IMR-90 (cell line): ENCODE data around the gene TRPC4. TPM values are rescaled to one million over a fixed set of nuclear protein-coding genes. Genes with fewer than 3 reads are reported as not detected.

Experiments
- ATAC-seq: fragments of 200-7000 bp; cut with Tn5 transposase; 2 replicates; pipeline ENCODE4 v1.9.1; 2020; ENCODE audit warnings: low read depth, mild to moderate bottlenecking, moderate library complexity
- BruUV-seq: library from RNA; stranded (reverse); fragments of 400-500 nt; replicated peaks from 2 replicates; lab custom pipeline; 2021; lab: Mats Ljungman, UMichigan
- CTCF ChIA-PET: fragments of 300-600 bp; formaldehyde crosslinking; extraction: SDS; loops from one replicate; lab custom pipeline; 2021; ENCODE audit warnings: antibody characterized with exemption; lab: Yijun Ruan, JAX
- POLR2A ChIA-PET: fragments of 300-600 bp; sonication (Branson Sonifier 250); formaldehyde crosslinking; loops from one replicate; lab custom pipeline; 2022; ENCODE audit warnings: antibody characterized with exemption; ENCODE audit not compliant: unreplicated experiment; lab: Charles Lee
- DNase-seq: peaks from one replicate; pipeline ENCODE4 v3.0.0; 2013
- H2AFZ ChIP-seq: replicated peaks from 2 replicates; pipeline ENCODE3; 2013; ENCODE audit warnings: low read length, mild to moderate bottlenecking; ENCODE audit not compliant: poor library complexity
- H2AK5ac ChIP-seq: 2 replicates; pipeline ENCODE4 v1.6.1; 2013; ENCODE audit warnings: low read depth, low read length, inconsistent platforms
- H2AK9ac ChIP-seq: replicated peaks from 2 replicates; pipeline ENCODE3; 2013; ENCODE audit warnings: mild to moderate bottlenecking, low read depth, low read length, moderate library complexity; ENCODE audit not compliant: poor library complexity
- H2BK120ac ChIP-seq: 2 replicates; pipeline ENCODE4 v1.6.1; 2013; ENCODE audit warnings: low read depth, low read length, inconsistent platforms
- H2BK15ac ChIP-seq: 3 replicates; pipeline ENCODE4 v1.6.1; 2013; ENCODE audit warnings: low read depth, low read length, inconsistent platforms
- H2BK20ac ChIP-seq: 2 replicates; pipeline ENCODE4 v1.6.1; 2013; ENCODE audit warnings: low read depth, mild to moderate bottlenecking, inconsistent platforms, low read length, moderate library complexity
- H2BK5ac ChIP-seq: 2 replicates; pipeline ENCODE4 v1.6.1; 2013; ENCODE audit warnings: mild to moderate bottlenecking, low read depth, low read length, inconsistent platforms; ENCODE audit not compliant: poor library complexity, severe bottlenecking
- H3K14ac ChIP-seq: replicated peaks from 2 replicates; pipeline ENCODE4 v1.6.1; 2013; ENCODE audit warnings: low read depth, low read length, inconsistent platforms
- H3K18ac ChIP-seq: 2 replicates; pipeline ENCODE4 v1.6.1; 2013; ENCODE audit warnings: low read depth, low read length, control low read depth
- H3K23ac ChIP-seq: 2 replicates; pipeline ENCODE4 v1.6.1; 2013; ENCODE audit warnings: low read depth, low read length, inconsistent platforms
- H3K27ac ChIP-seq: 2 replicates; pipeline ENCODE4 v1.5.1; 2013; ENCODE audit warnings: mild to moderate bottlenecking, control low read depth, low read length; ENCODE audit not compliant: insufficient read depth
- H3K27me3 ChIP-seq: 2 replicates; pipeline ENCODE4 v1.6.1; 2013; ENCODE audit warnings: low read length; ENCODE audit not compliant: control insufficient read depth, insufficient read depth
- H3K36me3 ChIP-seq: 2 replicates; pipeline ENCODE4 v1.6.1; 2013; ENCODE audit warnings: low read length, mixed read lengths; ENCODE audit not compliant: control insufficient read depth, insufficient read depth
- H3K4ac ChIP-seq: 2 replicates; pipeline ENCODE4 v1.6.1; 2013; ENCODE audit warnings: low read depth, low read length, inconsistent platforms
- H3K4me1 ChIP-seq: 2 replicates; pipeline ENCODE4 v1.6.1; 2013; ENCODE audit warnings: low read length, mixed read lengths; ENCODE audit not compliant: control insufficient read depth, insufficient read depth
- H3K4me2 ChIP-seq: 2 replicates; pipeline ENCODE4 v1.6.1; 2013; ENCODE audit warnings: low read depth, mild to moderate bottlenecking, control low read depth, low read length, moderate library complexity
- H3K4me3 ChIP-seq: 2 replicates; pipeline ENCODE4 v1.5.1; 2013; ENCODE audit warnings: low read depth, mild to moderate bottlenecking, control low read depth, low read length, moderate library complexity; ENCODE audit not compliant: insufficient read depth
- H3K56ac ChIP-seq: 2 replicates; pipeline ENCODE4 v1.6.1; 2013; ENCODE audit warnings: low read length, inconsistent platforms; ENCODE audit not compliant: insufficient read depth; ENCODE audit errors: extremely low read depth
- H3K79me1 ChIP-seq, 2 experiments: 2 replicates each; pipeline ENCODE4 v1.6.1; 2013; ENCODE audit warnings: low read length in 2 of 2, inconsistent platforms in 1 of 2, low read depth in 1 of 2
- H3K9ac ChIP-seq: 2 replicates; pipeline ENCODE4 v1.6.1; 2013; ENCODE audit warnings: low read depth, low read length, control low read depth
- H3K9me1 ChIP-seq: 2 replicates; pipeline ENCODE4 v1.6.1; 2013; ENCODE audit warnings: low read length, inconsistent platforms; ENCODE audit not compliant: insufficient read depth
- H3K9me3 ChIP-seq: 2 replicates; pipeline ENCODE4 v1.6.1; 2013; ENCODE audit warnings: low read length; ENCODE audit not compliant: control insufficient read depth, insufficient read depth
- H4K20me1 ChIP-seq: 2 replicates; pipeline ENCODE4 v1.6.1; 2013; ENCODE audit warnings: low read length, inconsistent platforms; ENCODE audit not compliant: insufficient read depth
- H4K5ac ChIP-seq: 2 replicates; pipeline ENCODE4 v1.6.1; 2013; ENCODE audit warnings: mild to moderate bottlenecking, low read depth, low read length, control low read depth
- H4K8ac ChIP-seq, 2 experiments: 2 replicates each; pipeline ENCODE4 v1.6.1; 2013; ENCODE audit warnings: low read depth in 2 of 2, low read length in 2 of 2, control low read depth in 1 of 2, inconsistent platforms in 1 of 2
- H4K91ac ChIP-seq: 2 replicates; pipeline ENCODE4 v1.6.1; 2013; ENCODE audit warnings: low read depth, low read length, inconsistent platforms; ENCODE audit not compliant: insufficient read depth
- BHLHE40 ChIP-seq: fragments of 150-350 bp; IDR thresholded peaks from 2 replicates; pipeline ENCODE4 v1.6.1; 2016; ENCODE audit warnings: mild to moderate bottlenecking, low read depth, low read length
- CEBPB ChIP-seq: IDR thresholded peaks from 2 replicates; pipeline ENCODE4 v1.6.1; 2012; ENCODE audit warnings: low read depth, low read length, improper control_type of control experiment
- CHD1 ChIP-seq: IDR thresholded peaks from 2 replicates; pipeline ENCODE4 v1.6.1; 2012; ENCODE audit warnings: low read depth, low read length, improper control_type of control experiment
- CTCF ChIP-seq: conservative IDR thresholded peaks from 2 replicates; pipeline ENCODE4 v1.5.1; 2012; ENCODE audit warnings: mild to moderate bottlenecking, low read depth, low read length, improper control_type of control experiment
- ELK1 ChIP-seq: fragments of 150-350 bp; IDR thresholded peaks from 2 replicates; pipeline ENCODE4 v1.6.1; 2016; ENCODE audit warnings: low read depth, mild to moderate bottlenecking, low read length, moderate library complexity, borderline replicate concordance
- FOS ChIP-seq: fragments of 150-350 bp; IDR thresholded peaks from 2 replicates; pipeline ENCODE4 v1.6.1; 2016; ENCODE audit warnings: low read depth, low read length
- MAFK ChIP-seq: IDR thresholded peaks from 2 replicates; pipeline ENCODE4 v1.6.1; 2012; ENCODE audit warnings: low read depth, low read length, improper control_type of control experiment
- MAZ ChIP-seq: IDR thresholded peaks from 2 replicates; pipeline ENCODE4 v1.6.1; 2012; ENCODE audit warnings: low read depth, mild to moderate bottlenecking, low read length, improper control_type of control experiment, moderate library complexity, borderline replicate concordance
- MXI1 ChIP-seq: IDR thresholded peaks from 2 replicates; pipeline ENCODE4 v1.6.1; 2012; ENCODE audit warnings: low read depth, mild to moderate bottlenecking, low read length, moderate library complexity, borderline replicate concordance
- NFE2L2 ChIP-seq: fragments of 150-350 bp; IDR thresholded peaks from 2 replicates; pipeline ENCODE4 v1.6.1; 2016; ENCODE audit warnings: low read depth, mild to moderate bottlenecking, low read length
- POLR2A ChIP-seq: IDR thresholded peaks from 2 replicates; pipeline ENCODE4 v1.6.1; 2012; ENCODE audit warnings: mild to moderate bottlenecking, low read depth, low read length
- RAD21 ChIP-seq: IDR thresholded peaks from 2 replicates; pipeline ENCODE4 v1.6.1; 2012; ENCODE audit warnings: low read length, improper control_type of control experiment
- RCOR1 ChIP-seq: IDR thresholded peaks from 2 replicates; pipeline ENCODE4 v1.6.1; 2012; ENCODE audit warnings: mild to moderate bottlenecking, low read length, improper control_type of control experiment; ENCODE audit not compliant: insufficient replicate concordance
- RFX5 ChIP-seq: IDR thresholded peaks from 2 replicates; pipeline ENCODE4 v1.8.0; 2012; ENCODE audit warnings: low read depth, mild to moderate bottlenecking, low read length, moderate library complexity
- SMC3 ChIP-seq: fragments of 150-350 bp; IDR thresholded peaks from 2 replicates; pipeline ENCODE4 v1.6.1; 2016; ENCODE audit warnings: low read depth, mild to moderate bottlenecking, antibody characterized with exemption, low read length, moderate library complexity
- USF2 ChIP-seq: fragments of 150-350 bp; IDR thresholded peaks from 2 replicates; pipeline ENCODE4 v1.6.1; 2017; ENCODE audit warnings: mild to moderate bottlenecking, antibody characterized with exemption, low read length, low read depth
- WGBS, 2 experiments: methylation state at CpG; one replicate each; pipeline versions ENCODE4 v1.1.5 to v1.1.7; 2013; ENCODE audit warnings: missing lambda C conversion rate in 2 of 2; ENCODE audit not compliant: insufficient read length in 1 of 2; ENCODE audit errors: extremely low coverage in 2 of 2; 5-methylcytosine and 5-hydroxymethylcytosine counted together
- dilution Hi-C: fragments of 300-500 bp; cut with HindIII; formaldehyde crosslinking; loops from one replicate; pipeline ENCODE4 v1.14.3; 2018; ENCODE audit warnings: low sequenced_read_pairs; ENCODE audit not compliant: unreplicated experiment
- in situ Hi-C: fragments of 300-500 bp; cut with MboI; formaldehyde crosslinking; loops from 3 replicates; pipeline ENCODE4 v1.14.3; 2019; ENCODE audit warnings: low sequenced_read_pairs, inconsistent platforms, mixed read lengths
- intact Hi-C: fragments of 100-400 bp; cut with micrococcal nuclease; formaldehyde crosslinking; loops from 2 replicates; pipeline ENCODE4 v1.10.0; 2022
- polyA plus RNA-seq, 3 experiments: library from polyadenylated mRNA; depleted of rRNA; stranded (reverse); fragments of >200 nt; gene quantifications; 2 replicates each; pipeline ENCODE4 v1.2.3, GENCODE V29; 2012; ENCODE audit warnings: low replicate concordance in 1 of 3
- total RNA-seq: library from RNA; depleted of rRNA; stranded (reverse); fragments of >200 nt; gene quantifications from 2 replicates; pipeline ENCODE4 v1.2.3, GENCODE V29; 2012

TRPC4 gene
- total and polyA plus RNA-seq, 2 of the 4 experiments (the other 2 are of a cell fraction): 1.9 to 5.2 TPM

- Histone ChIP-seq H3K56ac (no peak overlapping the region), H3K4ac (no peak overlapping the region), H2BK120ac (no peak overlapping the region), H3K27ac (no peak overlapping the region), H4K5ac (0 out of 2 replicates have a peak overlapping the region, but pooled peaks have one; percentile 26), H3K9me1 (no peaks in the 10 kb centered on the region), H2AFZ (no peak overlapping the region), H2AK9ac (no peak overlapping the region), H3K14ac (no peak overlapping the region), H4K20me1 (no peaks in the 10 kb centered on the region), H3K9ac (no peak overlapping the region), H2AK5ac (no peak overlapping the region), H2BK20ac (no peak overlapping the region), H3K27me3 (no peaks in the 10 kb centered on the region), H2BK5ac (no peak overlapping the region), H3K4me1 (peaks cover 3% of the 10 kb centered on the region; the same call in 1 of the 2 replicates), H3K9me3 (no peaks in the 10 kb centered on the region), H3K4me2 (peak overlapping the region; percentile 25), H3K18ac (peak overlapping the region; percentile 33; the same call in 1 of the 2 replicates), H4K91ac (no peak overlapping the region), H3K79me1 (no peaks in the 10 kb centered on the region), H2BK15ac (no peak overlapping the region), H3K36me3 (no peaks in the 10 kb centered on the region), H4K8ac (no peak overlapping the region; a peak in 1 of 4 replicates), H3K23ac (no peak overlapping the region), H3K4me3 (no peak overlapping the region)
- in situ Hi-C loops: loop anchor here (5.0 kb wide), 1 partner anchor 485 kb away; no protein-coding TSS in a partner anchor
- DNase-seq: no peak
- no TSS peak for BruUV-seq
- ChIA-PET POLR2A (no interaction called here), CTCF (no interaction called here)
- TF ChIP-seq BHLHE40 (no peak), FOS (no peak), NFE2L2 (no peak), MXI1 (no peak), RAD21 (no peak), RCOR1 (no peak), CHD1 (no peak), MAZ (no peak), RFX5 (no peak), USF2 (no peak), POLR2A (no peak), MAFK (no peak), SMC3 (no peak), CEBPB (no peak), ELK1 (no peak), CTCF (no peak)
- ATAC-seq: no peak
- WGBS, 2 experiments: no CpG with 5 or more reads among the region's 3 CpGs
- dilution Hi-C loops: no loop called here
- intact Hi-C loops: loop anchor here (5.0 to 10.0 kb wide), 4 partner anchors 120 to 402 kb away; no protein-coding TSS in a partner anchor
Observed at GRCh38 chr13:37596805-37597204, 272.8 kb downstream of the TRPC4 start.
